Body of pancreas (tissue), 4 donors: ENCODE data around the gene RPTOR. TPM values are rescaled to one million over a fixed set of nuclear protein-coding genes. Genes with fewer than 3 reads are reported as not detected.

ENCODE experiments used
- ATAC-seq: fragments of 150-250 bp; one replicate; pipeline ENCODE4 v1.9.1; 2016
- DNase-seq, 4 donors: peaks; one replicate each; pipeline ENCODE4 v3.0.0-alpha.2; 2019
- H3K27ac ChIP-seq, 4 donors: fragments of 200-600 bp; sonication (generic); 1 replicate in 3 of 4; 2 replicates in 1 of 4; pipeline versions ENCODE4 v1.5.1 to v1.6.1; 2016 to 2019; ENCODE audit warnings: mild to moderate bottlenecking in 1 of 4, mixed read lengths in 1 of 4, moderate library complexity in 1 of 4
- H3K27me3 ChIP-seq, 2 donors: fragments of 200-600 bp; sonication (generic); one replicate each; pipeline ENCODE4 v1.6.0; 2016; ENCODE audit warnings: mild to moderate bottlenecking in 1 of 2
- H3K36me3 ChIP-seq, 2 donors: fragments of 200-600 bp; sonication (generic); replicated peaks in 1 of 2; 2 replicates each; pipeline ENCODE4 v1.5.1; 2016; ENCODE audit warnings: low read depth in 2 of 2; ENCODE audit not compliant: insufficient read depth in 1 of 2
- H3K4me1 ChIP-seq: fragments of 200-600 bp; sonication (generic); one replicate; pipeline ENCODE4 v1.6.0; 2016
- H3K4me3 ChIP-seq, 2 donors: fragments of 200-600 bp; sonication (generic); 1 replicate in 1 of 2; 2 replicates in 1 of 2; pipeline ENCODE4 v1.5.1; 2016 to 2019
- H3K9me3 ChIP-seq, 3 donors: fragments of 200-600 bp; sonication (generic); 1 replicate in 2 of 3; 2 replicates in 1 of 3; pipeline ENCODE4 v1.5.1; 2016
- POLR2A ChIP-seq, 3 donors: fragments of 450-650 bp; IDR thresholded peaks; one replicate each; pipeline ENCODE4 v1.6.1; 2016; ENCODE audit warnings: antibody characterized with exemption in 3 of 3, mild to moderate bottlenecking in 2 of 3
- WGBS, 2 donors: methylation state at CpG; one replicate each; pipeline ENCODE4 v1.1.5; 2017; 5-methylcytosine and 5-hydroxymethylcytosine counted together
- intact Hi-C: fragments of 100-400 bp; cut with DNase I; formaldehyde crosslinking; loops from one replicate; pipeline ENCODE4 v1.15.1; 2023
- total RNA-seq, 2 donors: library from RNA; depleted of rRNA; stranded (reverse); fragments of >200 nt; gene quantifications; one replicate each; pipeline ENCODE4 v1.1.0, GENCODE V29; 2016
- TF ChIP-seq, protein P1 (sequence below), 7 experiments: fragments of 450-650 bp in 4 of 7; fragments of 200-600 bp in 3 of 7; sonication (generic) in 3 of 7; IDR thresholded peaks; one replicate each; pipeline ENCODE4 v1.5.1; 2016 to 2019; ENCODE audit warnings: antibody characterized with exemption in 7 of 7

The RPTOR gene
- total RNA-seq, 2 donors from 2014 or later, result 22.3 to 34.3 TPM

DNA sequence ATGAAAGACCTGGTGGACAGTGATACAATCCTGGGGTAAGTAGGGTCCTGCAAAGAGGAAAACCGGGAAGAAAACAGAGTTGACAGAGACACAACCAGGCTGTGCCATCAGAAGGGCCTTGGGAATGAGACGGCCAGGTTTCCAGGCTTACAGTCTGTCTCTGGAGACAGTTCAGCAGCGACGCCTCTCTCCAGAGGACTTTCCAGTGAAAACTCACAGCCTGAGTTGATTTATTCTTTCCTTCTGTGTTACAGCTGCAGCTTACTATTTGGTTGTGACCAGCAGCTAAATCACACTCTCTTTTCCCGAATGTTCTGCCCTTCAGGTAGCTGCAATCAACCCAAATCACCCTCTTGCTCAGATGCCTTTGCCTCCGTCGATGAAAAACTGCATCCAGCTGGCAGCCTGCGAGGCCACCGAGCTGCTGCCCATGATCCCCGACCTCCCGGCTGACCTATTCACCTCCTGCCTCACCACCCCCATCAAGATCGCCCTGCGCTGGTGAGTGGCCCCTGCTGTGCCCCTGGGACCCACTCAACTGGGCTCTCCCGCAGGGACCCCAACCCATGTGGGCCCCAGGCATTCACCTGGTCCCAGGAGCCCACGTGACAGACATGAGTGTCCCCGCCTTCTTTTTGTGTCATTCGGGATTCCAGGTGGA lies 209.2 kb downstream of the RPTOR start:
- Histone ChIP-seq H3K36me3 (peaks cover 0 to 3% of the 10 kb centered on the region in 2 donors), H3K9me3 (no peaks in the 10 kb centered on the region), H3K4me3 (no peak overlapping the region), H3K27ac (no peak overlapping the region), H3K4me1 (no peaks in the 10 kb centered on the region), H3K27me3 (no peaks in the 10 kb centered on the region)
- intact Hi-C loops, result no loop called here
- 92 to 95% methylated on average over 17 of the region's 17 CpGs for WGBS, 2 donors
- ATAC-seq, result no peak
- TF ChIP-seq, protein P1, sequence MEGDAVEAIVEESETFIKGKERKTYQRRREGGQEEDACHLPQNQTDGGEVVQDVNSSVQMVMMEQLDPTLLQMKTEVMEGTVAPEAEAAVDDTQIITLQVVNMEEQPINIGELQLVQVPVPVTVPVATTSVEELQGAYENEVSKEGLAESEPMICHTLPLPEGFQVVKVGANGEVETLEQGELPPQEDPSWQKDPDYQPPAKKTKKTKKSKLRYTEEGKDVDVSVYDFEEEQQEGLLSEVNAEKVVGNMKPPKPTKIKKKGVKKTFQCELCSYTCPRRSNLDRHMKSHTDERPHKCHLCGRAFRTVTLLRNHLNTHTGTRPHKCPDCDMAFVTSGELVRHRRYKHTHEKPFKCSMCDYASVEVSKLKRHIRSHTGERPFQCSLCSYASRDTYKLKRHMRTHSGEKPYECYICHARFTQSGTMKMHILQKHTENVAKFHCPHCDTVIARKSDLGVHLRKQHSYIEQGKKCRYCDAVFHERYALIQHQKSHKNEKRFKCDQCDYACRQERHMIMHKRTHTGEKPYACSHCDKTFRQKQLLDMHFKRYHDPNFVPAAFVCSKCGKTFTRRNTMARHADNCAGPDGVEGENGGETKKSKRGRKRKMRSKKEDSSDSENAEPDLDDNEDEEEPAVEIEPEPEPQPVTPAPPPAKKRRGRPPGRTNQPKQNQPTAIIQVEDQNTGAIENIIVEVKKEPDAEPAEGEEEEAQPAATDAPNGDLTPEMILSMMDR (IDR thresholded peaks at IDR 0.05), result no peak
- TF ChIP-seq POLR2A (IDR thresholded peaks at IDR 0.05), result no peak
- DNase-seq, result no peak

DNA sequence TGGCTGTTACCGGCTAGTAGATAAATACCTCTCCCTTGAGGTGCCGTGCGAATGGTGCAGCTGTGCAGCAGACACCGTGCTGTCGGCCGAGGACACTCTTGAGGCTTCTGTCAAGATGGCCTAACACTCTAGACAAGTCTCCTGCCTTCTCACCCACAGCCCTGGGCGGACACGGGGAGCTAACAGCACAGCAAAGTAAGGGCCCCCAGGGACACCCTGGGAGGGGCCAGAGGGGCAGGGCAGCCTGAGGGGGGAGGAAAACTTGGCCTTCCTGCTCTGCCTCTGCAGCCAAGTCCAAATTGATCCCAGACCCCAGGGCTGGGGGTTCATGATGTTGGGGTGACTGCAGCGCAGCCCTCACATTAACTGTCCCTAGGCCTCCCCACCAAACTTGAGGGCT lies 210.2 kb downstream of the RPTOR start:
- no peak overlapping the region for H3K4me3 ChIP-seq
- DNase-seq, result no peak

DNA sequence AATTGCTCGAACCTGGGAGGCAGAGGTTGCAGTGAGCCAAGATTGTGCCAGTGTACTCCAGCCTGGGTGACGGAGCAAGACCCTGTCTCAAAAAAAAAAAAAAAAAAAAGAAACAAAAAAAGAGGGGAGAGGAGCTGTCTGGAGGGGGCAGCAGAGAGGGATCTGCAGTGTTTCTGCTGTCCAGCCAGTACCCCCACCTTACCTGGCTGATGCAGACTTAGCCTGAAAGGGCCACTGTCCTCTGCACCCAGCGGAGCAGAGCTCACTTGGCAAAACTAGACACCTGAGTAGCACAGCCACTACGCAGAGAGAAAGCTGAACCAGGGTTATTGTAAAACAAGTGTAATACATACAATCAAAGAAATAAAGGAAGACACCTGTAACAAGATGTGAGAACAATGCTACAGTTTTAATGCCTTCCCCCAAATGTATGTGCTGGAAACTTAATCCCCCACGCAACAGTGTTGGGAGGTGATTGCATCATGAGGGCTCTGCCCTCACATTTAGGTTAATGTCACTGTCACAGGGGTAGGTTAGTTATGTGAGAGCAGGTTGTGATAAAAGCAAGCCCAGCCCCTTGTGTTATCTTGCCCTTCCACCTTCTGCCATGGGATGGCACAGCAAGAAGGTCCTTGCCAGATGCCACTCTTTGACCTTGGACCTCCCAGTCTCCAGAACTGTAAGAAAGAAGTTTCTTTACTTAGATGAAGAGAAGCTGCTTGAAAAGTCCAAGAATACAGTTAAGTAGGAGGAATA lies 211.2 kb downstream of the RPTOR start:
- H3K4me1 ChIP-seq, result no peaks in the 10 kb centered on the region
- intact Hi-C loops, result no loop called here
- H3K4me3 ChIP-seq, result no peak overlapping the region
- no peak overlapping the region for H3K27ac ChIP-seq
- TF ChIP-seq, protein P1 (IDR thresholded peaks at IDR 0.05), result no peak
- TF ChIP-seq POLR2A (IDR thresholded peaks at IDR 0.05), result no peak
- no peaks in the 10 kb centered on the region for H3K9me3 ChIP-seq
- peaks cover 0 to 3% of the 10 kb centered on the region in 2 donors for H3K36me3 ChIP-seq
- no peak for DNase-seq
- ATAC-seq, result no peak
- no peaks in the 10 kb centered on the region for H3K27me3 ChIP-seq
- 98 to 100% methylated on average over 5 of the region's 5 CpGs for WGBS, 2 donors

More for the DNA sequence above, 210.2 kb downstream of the RPTOR start:
- intact Hi-C loops, result no loop called here
- ATAC-seq, result no peak
- Histone ChIP-seq H3K27me3 (no peaks in the 10 kb centered on the region), H3K27ac (no peak overlapping the region), H3K9me3 (no peaks in the 10 kb centered on the region), H3K36me3 (peaks cover 0 to 3% of the 10 kb centered on the region in 2 donors), H3K4me1 (no peaks in the 10 kb centered on the region)
- whole genome bisulfite sequencing, 2 donors, result 84 to 99% methylated on average over 6 to 9 of the region's 9 CpGs
- TF ChIP-seq, protein P1 (IDR thresholded peaks at IDR 0.05), result no peak
- TF ChIP-seq POLR2A (IDR thresholded peaks at IDR 0.05), result no peak

DNA sequence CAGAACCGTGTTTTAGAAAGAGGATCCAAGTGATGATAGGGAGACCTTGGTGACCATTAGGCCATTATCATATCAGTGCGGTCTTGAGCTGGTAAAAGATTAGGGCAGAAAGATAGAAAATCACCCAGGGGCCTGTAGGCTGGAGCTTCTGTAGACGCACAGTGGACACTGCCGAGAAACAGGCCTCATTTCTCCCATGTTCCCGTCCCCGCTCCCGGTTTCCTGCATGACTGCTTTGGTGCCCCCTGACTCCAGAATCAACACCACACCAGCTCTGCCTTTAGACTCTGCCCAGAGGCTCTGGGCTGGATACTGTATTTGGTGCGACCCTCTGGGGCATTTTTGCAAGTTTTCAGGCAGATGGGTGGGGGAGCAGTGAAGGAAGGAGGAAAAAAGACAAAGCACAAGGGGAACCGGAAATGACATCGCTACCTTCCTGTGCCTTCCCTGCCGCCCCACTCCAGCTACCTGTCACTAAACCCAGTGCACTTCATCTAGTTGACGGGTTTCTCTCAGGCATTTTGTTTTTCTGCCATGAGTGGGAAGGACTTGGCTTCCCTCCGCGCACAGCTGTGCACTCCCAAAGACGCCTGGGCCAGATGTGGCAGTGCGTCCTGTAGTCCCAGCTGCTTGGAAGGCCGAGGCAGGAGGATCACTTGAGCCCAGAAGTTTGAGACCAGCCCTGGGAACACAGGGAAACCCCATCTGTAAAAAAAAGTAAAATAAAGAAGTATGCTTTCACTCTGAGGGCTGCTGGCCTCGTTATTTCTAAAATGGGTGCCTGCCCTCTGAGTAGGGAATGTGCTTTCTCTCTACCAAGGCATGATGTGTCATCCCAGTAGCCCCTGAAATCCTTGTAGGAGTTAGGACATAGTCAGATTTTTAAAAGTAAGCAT lies 214.1 kb downstream of the RPTOR start:
- ATAC-seq (no peak), DNase-seq (no peak)
- H3K4me1 ChIP-seq, result no peaks in the 10 kb centered on the region
- H3K27ac ChIP-seq, result no peak overlapping the region
- H3K9me3 ChIP-seq, result no peaks in the 10 kb centered on the region
- H3K27me3 ChIP-seq, result no peaks in the 10 kb centered on the region
- peaks cover 0 to 3% of the 10 kb centered on the region in 2 donors for H3K36me3 ChIP-seq
- intact Hi-C loops, result no loop called here
- no peak for TF ChIP-seq POLR2A (IDR thresholded peaks at IDR 0.05)
- WGBS, 2 donors, result 78 to 86% methylated on average over 17 to 18 of the region's 18 CpGs
- no peak overlapping the region for H3K4me3 ChIP-seq

DNA sequence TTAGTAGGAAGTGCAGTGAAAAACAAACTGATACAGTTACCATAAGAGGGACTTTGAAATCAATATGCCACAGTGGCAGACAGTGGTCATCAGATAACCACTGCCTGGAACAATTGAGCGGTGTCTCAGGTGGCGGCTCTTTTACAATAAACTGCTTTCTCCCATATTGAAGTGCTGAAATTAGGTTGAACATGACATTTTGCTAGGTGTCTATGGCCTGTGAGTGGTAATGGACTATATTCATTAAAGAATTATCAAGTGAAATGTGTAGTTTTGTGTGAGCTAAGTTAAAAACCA lies 214.7 kb downstream of the RPTOR start:
- no peaks in the 10 kb centered on the region for H3K4me1 ChIP-seq
- WGBS, 2 donors, result 89 to 98% methylated on average over 2 of the region's 2 CpGs
- H3K27me3 ChIP-seq, result no peaks in the 10 kb centered on the region
- H3K27ac ChIP-seq, result no peak overlapping the region
- no peaks in the 10 kb centered on the region for H3K9me3 ChIP-seq
- DNase-seq (no peak), ATAC-seq (no peak)
- intact Hi-C loops, result no loop called here
- H3K4me3 ChIP-seq, result no peak overlapping the region
- H3K36me3 ChIP-seq, result peaks cover 0 to 3% of the 10 kb centered on the region in 2 donors
- TF ChIP-seq POLR2A (IDR thresholded peaks at IDR 0.05), result no peak
- TF ChIP-seq, protein P1 (IDR thresholded peaks at IDR 0.05), result no peak
